ENCODE data around the gene FAM25A.

FAM25A gene

GRCh38 chr10:87059401-87059800, 39.3 kb downstream of the FAM25A start:
- DNase-seq (ENCODE audit: insufficient read length, low spot score): no peak

DNA sequence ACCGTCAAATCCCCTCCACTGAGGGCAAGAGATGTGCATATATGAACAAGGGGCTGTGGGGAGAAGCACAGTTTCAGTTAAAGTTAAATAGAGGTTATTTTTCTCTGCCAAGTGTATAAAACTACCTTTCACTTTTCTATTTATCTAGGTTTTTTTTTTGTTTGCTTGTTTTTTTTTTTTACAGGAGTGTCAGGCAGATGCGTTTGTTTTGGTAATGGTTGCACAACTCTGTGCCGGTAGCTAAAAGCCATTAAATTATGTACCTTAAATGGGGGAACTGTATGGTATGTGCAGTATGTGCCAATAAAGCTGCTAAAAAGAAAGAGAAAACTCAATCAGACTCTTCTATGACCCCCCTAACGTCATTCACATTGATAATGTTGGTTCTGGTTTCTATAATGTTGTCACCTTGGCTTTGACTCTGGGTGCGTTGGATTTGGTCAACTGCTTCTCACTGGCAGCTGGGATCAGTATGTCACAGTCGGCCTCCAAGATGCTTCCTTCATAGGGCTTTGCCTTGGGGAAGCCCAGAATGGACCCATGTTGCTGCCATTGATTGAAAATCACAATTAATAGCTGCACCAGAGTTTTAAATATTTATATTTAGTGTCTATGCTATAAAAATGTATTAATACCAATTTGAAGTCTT, 40.3 kb downstream of the FAM25A start:
- FAIRE-seq (no peak), DNase-seq (ENCODE audit: insufficient read length, low spot score) (no peak)

More at GRCh38 chr10:87059401-87059800, 39.3 kb downstream of the FAM25A start:
- no peak for FAIRE-seq

DNA sequence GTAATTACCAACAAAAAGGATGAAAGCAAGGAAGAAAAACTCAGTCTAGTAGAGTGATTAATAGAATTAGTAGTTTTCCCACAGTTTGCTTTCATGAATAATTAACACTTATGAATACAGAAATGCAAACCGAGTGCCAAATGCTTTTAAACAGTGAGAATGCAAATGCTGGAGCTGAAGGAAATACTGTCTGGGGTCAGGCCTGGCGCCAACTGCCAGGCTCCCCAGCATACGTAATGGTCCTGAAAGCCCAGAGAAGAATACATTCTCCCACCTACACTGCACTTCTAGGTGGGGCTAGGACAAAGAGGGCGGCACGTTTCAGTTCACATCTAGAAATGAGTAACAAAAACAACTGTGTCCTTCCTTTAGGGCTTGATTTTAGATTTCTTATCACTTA, 44.6 kb downstream of the FAM25A start:
- DNase-seq (ENCODE audit: insufficient read length, low spot score) (no peak), FAIRE-seq (no peak)

- DNase-seq (ENCODE audit: insufficient read length, low spot score) (no peak), FAIRE-seq (no peak)
Measured at GRCh38 chr10:87066178-87066577, 46.1 kb downstream of the FAM25A start.

DNA sequence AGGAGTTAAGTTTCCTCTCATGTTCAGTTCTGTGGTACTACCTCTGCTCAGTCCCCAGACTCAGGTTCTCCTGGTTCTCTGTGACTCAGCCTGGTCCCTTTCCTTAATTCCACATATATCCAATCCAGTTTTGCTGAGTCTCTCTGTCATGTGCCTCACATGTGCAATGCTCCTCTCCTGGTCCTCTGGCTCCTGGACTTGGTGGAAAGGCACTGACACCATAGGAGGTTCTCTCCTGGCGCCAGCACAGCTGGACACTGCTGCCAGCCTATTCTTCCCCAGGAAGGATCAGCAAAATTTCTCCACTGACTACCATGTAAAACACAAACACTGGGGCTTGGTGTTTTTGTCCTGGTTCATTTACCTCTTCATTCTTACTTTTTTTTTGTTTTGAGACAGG, 46.8 kb downstream of the FAM25A start:
- no peak for DNase-seq (ENCODE audit: insufficient read length, low spot score)
- no peak for FAIRE-seq

DNA sequence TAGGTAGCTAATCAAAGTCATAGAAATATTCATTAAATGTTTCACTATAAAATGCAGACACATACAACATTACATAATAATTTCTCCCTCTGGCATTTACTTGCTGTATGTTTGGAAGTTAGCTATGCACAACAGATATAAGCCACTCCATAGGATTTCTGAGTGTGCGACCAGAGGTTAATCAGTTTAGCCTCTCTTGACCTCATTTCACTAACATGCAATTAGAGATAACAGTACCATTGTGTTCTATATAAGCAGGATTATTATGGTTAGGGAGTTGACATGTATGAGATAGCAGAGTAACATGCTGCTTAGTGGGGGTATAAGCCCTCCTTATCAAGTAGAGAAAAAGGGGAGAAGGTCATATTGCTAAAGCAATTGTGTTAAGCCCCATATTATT, 48.2 kb downstream of the FAM25A start:
- FAIRE-seq: no peak
- DNase-seq (ENCODE audit: insufficient read length, low spot score): no peak

DNA sequence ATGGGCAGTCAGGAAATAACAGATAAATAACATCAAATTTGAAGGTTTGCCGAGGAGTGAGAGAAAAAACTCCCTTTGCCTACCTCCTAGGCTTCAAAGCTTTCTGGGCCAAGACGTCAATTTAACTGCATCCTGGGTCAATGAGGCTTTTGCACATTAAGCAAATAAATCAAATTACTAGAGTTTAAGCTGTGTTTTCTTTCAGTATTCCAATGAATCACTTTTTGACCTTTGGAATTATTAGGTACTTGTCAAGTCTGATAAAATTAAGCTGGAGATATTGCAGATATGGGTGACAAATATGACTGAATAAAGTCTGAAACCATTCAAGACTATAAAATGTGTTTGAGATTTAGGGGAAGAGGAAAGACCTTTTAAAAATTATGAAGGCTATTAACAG, 52.4 kb downstream of the FAM25A start:
- no peak for FAIRE-seq
- DNase-seq (ENCODE audit: insufficient read length, low spot score): no peak

Data from HTR-8/SVneo (cell line).